ENCODE results near the gene VPREB1.
"Not testable (repeated sequence)": the region's sequence is repeated elsewhere in the genome, so short reads cannot be mapped to it uniquely, and the experiment has no call there.

Gene VPREB1

GRCh38 chr22:22244316-22245250 lies at the start of gene VPREB1:
VPREB1 (plus strand) TSS chr22:22244786; CDS start chr22:22244814, 28 bp downstream.
- no peak for DNase-seq (ENCODE audit: low read depth in 2 of 2)

GRCh38 chr22:22194931-22195264 lies 49.7 kb upstream of the VPREB1 start:
- DNase-seq (ENCODE audit: low read depth in 2 of 2): no peak

- peak; percentile 77 to 83 for DNase-seq (ENCODE audit: low read depth in 2 of 2)
These were observed 49.1 kb upstream of the VPREB1 start for GRCh38 chr22:22195265-22196017.

GRCh38 chr22:22196018-22196533 lies 48.5 kb upstream of the VPREB1 start:
- DNase-seq (ENCODE audit: low read depth in 2 of 2): no peak

- no peak for DNase-seq (ENCODE audit: low read depth in 2 of 2)
These were observed 47.6 kb upstream of the VPREB1 start for GRCh38 chr22:22196833-22197477.

GRCh38 chr22:22197993-22198402 lies 46.6 kb upstream of the VPREB1 start:
- no peak for DNase-seq (ENCODE audit: low read depth in 2 of 2)

GRCh38 chr22:22198751-22199150 lies 45.8 kb upstream of the VPREB1 start:
- DNase-seq (ENCODE audit: low read depth in 2 of 2): no peak

- DNase-seq (ENCODE audit: low read depth in 2 of 2): no peak
These were observed 45.0 kb upstream of the VPREB1 start for GRCh38 chr22:22199634-22200033.

- DNase-seq (ENCODE audit: low read depth in 2 of 2): no peak
These were observed 43.9 kb upstream of the VPREB1 start for GRCh38 chr22:22200569-22201184.

GRCh38 chr22:22201185-22201929 lies 43.2 kb upstream of the VPREB1 start:
- peak in 1 of 2 donors; percentile 35 for DNase-seq (ENCODE audit: low read depth in 2 of 2)

- DNase-seq (ENCODE audit: low read depth in 2 of 2): no peak
These were observed 42.6 kb upstream of the VPREB1 start for GRCh38 chr22:22201930-22202343.

- DNase-seq (ENCODE audit: low read depth in 2 of 2): no peak
These were observed 41.3 kb upstream of the VPREB1 start for GRCh38 chr22:22203048-22203971.

GRCh38 chr22:22207845-22208564 lies 36.6 kb upstream of the VPREB1 start:
- peak; percentile 78 to 84 for DNase-seq (ENCODE audit: low read depth in 2 of 2)

- no peak for DNase-seq (ENCODE audit: low read depth in 2 of 2)
These were observed 35.9 kb upstream of the VPREB1 start for GRCh38 chr22:22208652-22209051.

GRCh38 chr22:22209080-22209640 lies 35.4 kb upstream of the VPREB1 start:
- DNase-seq (ENCODE audit: low read depth in 2 of 2): not testable (repeated sequence)

- peak; percentile 30 to 36 for DNase-seq (ENCODE audit: low read depth in 2 of 2)
These were observed 34.2 kb upstream of the VPREB1 start for GRCh38 chr22:22210375-22210774.

GRCh38 chr22:22210889-22211833 lies 33.4 kb upstream of the VPREB1 start:
- DNase-seq (ENCODE audit: low read depth in 2 of 2): no peak

- DNase-seq (ENCODE audit: low read depth in 2 of 2): no peak
These were observed 31.4 kb upstream of the VPREB1 start for GRCh38 chr22:22213231-22213630.
